ENCODE data around the gene ABCA1. TPM values are rescaled to one million over a fixed set of nuclear protein-coding genes. Genes with fewer than 3 reads are reported as not detected.
"Not testable (repeated sequence)": the region's sequence is repeated elsewhere in the genome, so short reads cannot be mapped to it uniquely, and the experiment has no call there.

Gene ABCA1
- total RNA-seq, 4 donors from 2014 or later: 87.3 to 188 (median 124) TPM

DNA sequence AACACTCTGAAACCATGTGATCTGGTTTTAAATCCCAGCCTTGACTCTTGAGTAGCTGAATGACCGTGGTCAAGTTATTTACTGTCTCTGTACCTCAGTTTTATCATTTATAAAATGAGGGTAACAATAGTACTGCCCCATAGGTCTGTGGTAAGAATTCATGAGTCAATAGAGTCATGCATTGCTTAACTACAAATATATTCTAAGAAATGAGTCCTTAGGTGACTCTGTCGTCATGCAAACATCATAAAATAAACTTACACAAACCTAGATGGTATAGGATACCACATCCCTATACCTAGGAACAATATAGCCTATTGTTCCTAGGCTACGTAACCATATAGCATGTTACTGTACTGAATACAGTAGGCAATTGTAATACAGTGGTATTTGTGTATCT, 20.3 kb upstream of the ABCA1 start:
- no peak for DNase-seq (ENCODE audit: low spot score)
- no peak for ATAC-seq (ENCODE audit: low FRiP score)
- TF ChIP-seq, protein P1, sequence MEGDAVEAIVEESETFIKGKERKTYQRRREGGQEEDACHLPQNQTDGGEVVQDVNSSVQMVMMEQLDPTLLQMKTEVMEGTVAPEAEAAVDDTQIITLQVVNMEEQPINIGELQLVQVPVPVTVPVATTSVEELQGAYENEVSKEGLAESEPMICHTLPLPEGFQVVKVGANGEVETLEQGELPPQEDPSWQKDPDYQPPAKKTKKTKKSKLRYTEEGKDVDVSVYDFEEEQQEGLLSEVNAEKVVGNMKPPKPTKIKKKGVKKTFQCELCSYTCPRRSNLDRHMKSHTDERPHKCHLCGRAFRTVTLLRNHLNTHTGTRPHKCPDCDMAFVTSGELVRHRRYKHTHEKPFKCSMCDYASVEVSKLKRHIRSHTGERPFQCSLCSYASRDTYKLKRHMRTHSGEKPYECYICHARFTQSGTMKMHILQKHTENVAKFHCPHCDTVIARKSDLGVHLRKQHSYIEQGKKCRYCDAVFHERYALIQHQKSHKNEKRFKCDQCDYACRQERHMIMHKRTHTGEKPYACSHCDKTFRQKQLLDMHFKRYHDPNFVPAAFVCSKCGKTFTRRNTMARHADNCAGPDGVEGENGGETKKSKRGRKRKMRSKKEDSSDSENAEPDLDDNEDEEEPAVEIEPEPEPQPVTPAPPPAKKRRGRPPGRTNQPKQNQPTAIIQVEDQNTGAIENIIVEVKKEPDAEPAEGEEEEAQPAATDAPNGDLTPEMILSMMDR (IDR thresholded peaks at IDR 0.05): no peak

DNA sequence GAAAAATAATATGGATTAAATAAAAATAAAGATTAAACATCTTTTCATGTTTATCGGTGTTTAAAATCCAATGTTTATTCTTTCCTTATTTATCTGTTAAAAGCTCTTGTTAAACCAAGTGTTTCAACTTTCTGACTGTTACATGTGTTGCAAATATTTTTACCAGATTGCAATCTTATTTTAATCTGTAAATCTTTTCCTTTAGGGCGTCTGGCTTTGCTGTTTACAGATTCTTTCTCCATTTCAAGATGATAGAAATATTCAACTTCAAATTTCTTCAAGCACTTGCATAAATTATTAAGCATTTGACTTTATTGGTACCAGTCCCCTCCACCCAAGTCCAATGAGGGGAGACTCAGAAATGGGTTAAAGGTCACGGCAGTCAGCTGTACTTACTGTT, 16.9 kb upstream of the ABCA1 start:
- ATAC-seq (ENCODE audit: low FRiP score): no peak

DNA sequence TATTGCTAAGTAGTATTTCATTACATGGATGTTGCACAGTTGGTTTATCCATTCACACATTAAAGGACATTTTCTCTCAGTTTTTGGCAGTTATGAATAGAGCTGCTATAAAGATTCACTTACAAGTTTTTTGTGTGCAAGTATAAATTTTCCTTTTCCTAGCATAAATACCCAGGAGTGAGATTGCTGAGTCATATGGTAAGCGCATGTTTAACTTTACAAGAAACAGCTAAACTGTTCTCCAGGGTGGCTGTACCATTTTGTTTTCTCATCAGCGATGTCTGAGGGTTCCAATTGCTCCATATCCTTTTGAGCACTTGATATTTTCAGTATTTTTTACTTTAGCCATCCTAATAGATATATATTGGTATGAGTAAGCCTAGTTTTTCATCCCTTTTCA, 16.4 kb upstream of the ABCA1 start:
- no peak for ATAC-seq (ENCODE audit: low FRiP score)
- no peak for DNase-seq (ENCODE audit: low spot score)
- TF ChIP-seq, protein P1 (IDR thresholded peaks at IDR 0.05): no peak

More for the DNA sequence above, 16.9 kb upstream of the ABCA1 start:
- TF ChIP-seq, protein P1 (IDR thresholded peaks at IDR 0.05): no peak
- no peak for DNase-seq (ENCODE audit: low spot score)

DNA sequence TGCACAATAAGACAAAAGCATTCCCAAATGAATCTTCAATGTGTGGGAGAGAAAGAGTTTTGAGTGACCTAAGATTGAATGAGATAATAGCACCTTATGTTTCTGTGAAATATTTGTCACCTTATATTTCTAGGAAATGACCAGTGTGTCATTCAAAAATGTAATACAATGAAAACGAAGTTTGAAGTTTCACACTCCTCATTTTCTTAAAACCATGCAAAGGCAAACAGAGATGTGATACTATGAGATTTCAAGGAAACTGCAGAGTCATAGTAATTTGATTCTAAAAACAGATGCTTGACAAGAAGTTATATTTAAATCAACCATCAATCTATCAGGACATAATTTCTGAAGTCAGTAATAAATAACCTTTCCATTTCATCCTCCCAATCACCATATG, 13.6 kb upstream of the ABCA1 start:
- TF ChIP-seq, protein P1 (IDR thresholded peaks at IDR 0.05): no peak
- ATAC-seq (ENCODE audit: low FRiP score) (no peak), DNase-seq (ENCODE audit: low spot score) (no peak)

DNA sequence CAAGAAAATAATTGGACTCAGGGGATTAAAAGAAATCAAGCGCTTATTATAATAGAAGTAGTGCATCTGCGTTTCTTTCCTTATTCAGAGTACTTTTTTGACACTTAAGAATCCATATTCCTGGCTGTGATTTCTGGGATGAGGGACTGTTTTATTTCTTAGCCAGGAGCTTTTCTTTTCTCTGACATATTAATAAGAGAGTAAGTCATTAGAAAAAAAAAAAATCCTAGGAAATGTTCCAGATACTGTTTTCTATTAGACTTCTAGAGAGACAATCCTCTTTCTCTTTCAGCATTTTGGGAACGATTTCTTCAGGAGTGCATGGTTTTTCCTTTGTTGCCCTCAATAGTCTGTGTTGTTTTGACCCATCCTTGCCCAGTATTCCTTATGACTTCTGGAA, 8.3 kb upstream of the ABCA1 start:
- ATAC-seq (ENCODE audit: low FRiP score): no peak
- TF ChIP-seq, protein P1 (IDR thresholded peaks at IDR 0.05): no peak

DNA sequence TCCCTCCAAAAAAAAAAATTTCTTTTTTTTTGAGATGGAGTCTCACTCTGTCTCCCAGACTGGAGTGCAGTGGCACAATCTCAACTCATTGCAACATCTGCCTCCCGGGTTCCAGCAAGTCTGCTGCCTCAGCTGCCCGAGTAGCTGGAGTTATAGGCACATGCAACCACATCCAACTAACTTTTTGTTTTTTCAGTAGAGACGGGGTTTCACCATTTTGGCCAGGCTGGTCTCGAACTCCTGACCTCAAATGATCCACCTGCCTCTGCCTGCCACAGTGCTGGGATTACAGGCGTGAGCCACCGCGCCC, 7.5 kb upstream of the ABCA1 start:
- not testable (repeated sequence) for DNase-seq (ENCODE audit: low spot score); ATAC-seq (ENCODE audit: low FRiP score)

More for the DNA sequence above, 8.3 kb upstream of the ABCA1 start:
- no peak for DNase-seq (ENCODE audit: low spot score)

DNA sequence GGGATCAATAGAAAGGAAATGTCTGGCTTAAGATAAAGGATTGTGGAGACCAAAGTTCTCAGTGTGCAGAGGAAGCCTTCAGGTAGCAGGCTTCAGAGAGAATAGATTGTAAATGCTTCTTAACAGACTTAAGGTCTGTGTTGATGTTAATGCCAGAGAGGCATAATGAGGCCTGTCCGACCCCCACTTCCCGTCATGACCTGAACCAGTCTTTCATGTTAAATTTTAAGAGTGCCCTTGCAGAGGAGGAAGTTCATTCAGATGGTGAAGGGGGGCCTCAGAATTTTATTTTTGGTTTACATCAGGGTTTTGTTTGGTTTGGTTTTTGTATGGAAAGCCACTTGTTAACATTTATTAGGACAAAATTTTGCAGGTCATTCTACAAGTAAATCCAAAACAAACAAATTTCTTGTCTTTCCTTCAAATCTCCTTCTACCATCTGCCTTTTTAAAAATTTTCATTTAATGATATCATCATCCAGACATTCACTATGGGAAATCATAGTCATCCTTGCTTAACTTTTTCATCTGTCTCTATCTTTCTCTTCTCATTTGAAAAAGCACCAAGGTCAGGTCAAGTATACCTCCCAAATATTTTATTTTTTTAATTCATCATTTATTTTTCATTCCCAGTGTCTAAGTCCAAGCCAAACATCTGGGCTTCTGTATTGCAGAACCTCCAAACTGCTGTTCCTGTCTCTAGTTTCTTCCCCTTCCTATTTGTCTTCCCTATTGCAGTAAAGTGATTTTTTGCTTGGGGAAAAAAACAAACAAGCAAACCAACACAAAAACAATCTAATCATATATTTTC, 6.9 kb upstream of the ABCA1 start:
- DNase-seq (ENCODE audit: low spot score) (no peak), ATAC-seq (ENCODE audit: low FRiP score) (peak; percentile 33)
- TF ChIP-seq, protein P1 (IDR thresholded peaks at IDR 0.05): no peak

DNA sequence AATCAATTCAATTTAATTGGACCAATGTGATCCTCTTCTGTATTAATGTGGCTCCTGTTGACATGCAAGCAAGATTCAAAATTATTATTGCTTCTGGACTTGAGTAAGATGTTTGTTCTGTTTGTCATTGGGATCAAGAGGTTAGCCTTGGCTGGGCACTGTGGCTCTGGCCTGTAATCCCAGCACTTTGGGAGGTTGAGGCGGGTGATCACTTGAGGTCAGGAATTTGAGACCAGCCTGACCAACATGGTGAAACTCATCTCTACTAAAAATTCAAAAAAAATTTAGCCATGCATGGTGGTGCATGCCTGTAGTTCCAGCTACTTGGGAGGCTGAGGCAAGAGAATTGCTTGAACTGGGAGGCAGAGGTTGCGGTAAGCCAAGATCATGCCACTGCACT, 5.1 kb upstream of the ABCA1 start:
- DNase-seq (ENCODE audit: low spot score); ATAC-seq (ENCODE audit: low FRiP score): not testable (repeated sequence)

All from omental fat pad (tissue), 4 donors.